Skin epidermis (tissue), 12 donors: ENCODE data around the gene RNF130.

Source experiments
- H3K27ac ChIP-seq, 21 experiments: fragments of 200-600 bp; sonication (generic) in 11 of 21; one replicate each; pipeline ENCODE4 v1.5.0; 2020; ENCODE audit warnings: mild to moderate bottlenecking in 3 of 21, inconsistent platforms in 2 of 21, moderate library complexity in 2 of 21
- H3K4me3 ChIP-seq, 7 experiments: fragments of 200-600 bp; sonication (generic) in 2 of 7; one replicate each; pipeline ENCODE4 v1.5.0; 2020; ENCODE audit warnings: inconsistent platforms in 2 of 7, mild to moderate bottlenecking in 2 of 7, moderate library complexity in 1 of 7

Gene RNF130, protein sequence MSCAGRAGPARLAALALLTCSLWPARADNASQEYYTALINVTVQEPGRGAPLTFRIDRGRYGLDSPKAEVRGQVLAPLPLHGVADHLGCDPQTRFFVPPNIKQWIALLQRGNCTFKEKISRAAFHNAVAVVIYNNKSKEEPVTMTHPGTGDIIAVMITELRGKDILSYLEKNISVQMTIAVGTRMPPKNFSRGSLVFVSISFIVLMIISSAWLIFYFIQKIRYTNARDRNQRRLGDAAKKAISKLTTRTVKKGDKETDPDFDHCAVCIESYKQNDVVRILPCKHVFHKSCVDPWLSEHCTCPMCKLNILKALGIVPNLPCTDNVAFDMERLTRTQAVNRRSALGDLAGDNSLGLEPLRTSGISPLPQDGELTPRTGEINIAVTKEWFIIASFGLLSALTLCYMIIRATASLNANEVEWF

DNA sequence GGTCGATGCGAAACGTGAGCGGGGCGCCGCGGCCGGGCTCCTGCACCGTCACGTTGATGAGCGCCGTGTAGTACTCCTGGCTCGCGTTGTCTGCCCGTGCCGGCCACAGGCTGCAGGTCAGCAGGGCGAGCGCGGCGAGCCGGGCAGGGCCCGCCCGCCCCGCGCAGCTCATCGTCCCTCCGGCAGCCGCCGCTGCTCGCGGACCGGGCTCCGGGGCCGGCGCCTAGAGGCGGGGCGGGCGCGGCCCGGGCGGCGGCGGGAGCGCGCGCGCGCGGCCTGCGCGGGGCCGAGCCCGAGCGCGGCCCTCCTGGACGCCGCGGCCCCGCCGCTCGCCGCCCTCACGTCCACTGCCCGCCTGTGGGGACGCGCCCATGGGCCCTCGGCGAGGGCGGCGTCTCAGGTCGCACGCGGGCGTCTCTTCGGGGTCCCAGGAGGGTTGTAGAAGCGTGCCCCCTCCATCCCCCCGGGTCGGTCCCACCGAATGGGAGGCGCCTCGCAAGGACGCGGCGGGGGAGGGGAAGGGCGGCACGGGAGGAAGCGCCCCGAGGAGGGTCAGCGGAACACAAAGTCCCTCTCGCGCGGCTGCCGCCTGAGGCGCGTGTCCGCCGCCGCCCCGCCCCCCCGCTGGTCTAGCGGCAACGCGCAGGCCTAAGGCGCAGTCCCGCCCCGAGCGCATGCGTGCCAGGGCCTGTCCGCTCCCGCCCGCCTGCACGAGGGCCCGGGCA is at the start of gene RNF130:
Gene RNF130 (minus strand): TSS at position 229 of the 725 bp plus-strand sequence. CDS start 57 bp downstream, at position 172.
- peak within 1 kb of the TSS; percentile 66 to 94 (median 88) for H3K4me3 ChIP-seq
- H3K27ac ChIP-seq, result peak within 1 kb of the TSS; percentile 62 to 98 (median 92)

DNA sequence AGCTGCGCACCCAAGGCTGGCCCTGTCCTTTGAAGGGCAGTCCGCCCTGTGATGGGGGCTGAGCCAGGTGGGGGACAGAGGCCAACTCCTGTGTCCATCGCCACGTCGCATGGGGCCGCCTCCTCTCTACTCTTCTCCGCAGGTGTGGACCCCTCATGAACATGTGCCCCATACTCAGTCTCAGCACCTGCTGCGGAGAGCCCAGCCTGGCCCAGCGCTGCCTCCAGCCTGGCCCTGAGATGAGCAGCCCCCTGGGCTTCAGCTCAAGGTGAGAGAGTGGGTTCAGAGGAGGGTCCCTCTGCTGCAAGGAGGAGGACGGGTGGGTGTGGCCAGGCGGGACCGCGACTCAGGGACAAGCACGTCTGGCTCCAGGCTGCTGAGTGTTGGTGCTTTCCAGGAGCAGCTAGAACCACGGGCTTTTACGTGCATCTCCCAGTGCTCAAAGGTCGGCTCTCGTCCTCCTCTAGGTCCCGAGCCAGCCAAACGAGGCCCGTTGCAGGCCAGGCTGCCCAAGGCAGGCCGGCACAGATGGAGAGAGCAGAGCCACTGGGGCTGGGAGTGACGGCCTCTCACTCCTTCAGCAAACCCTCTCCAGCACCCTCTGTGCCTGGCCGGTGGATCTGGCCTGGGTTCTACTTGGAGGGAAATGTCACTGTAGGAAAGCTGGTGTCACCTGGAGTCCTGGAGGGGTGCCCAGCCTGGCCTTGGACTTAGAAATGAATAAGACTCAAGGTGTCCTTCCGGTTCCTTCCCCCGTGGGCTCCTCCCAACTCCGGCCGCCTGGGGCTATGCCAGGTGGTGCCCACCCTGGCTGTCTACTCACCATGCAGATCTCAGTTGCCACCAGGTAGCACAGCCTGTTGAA is 48.9 kb upstream of the RNF130 start:
- Histone ChIP-seq H3K4me3 (no peak overlapping the region), H3K27ac (no peak overlapping the region)

DNA sequence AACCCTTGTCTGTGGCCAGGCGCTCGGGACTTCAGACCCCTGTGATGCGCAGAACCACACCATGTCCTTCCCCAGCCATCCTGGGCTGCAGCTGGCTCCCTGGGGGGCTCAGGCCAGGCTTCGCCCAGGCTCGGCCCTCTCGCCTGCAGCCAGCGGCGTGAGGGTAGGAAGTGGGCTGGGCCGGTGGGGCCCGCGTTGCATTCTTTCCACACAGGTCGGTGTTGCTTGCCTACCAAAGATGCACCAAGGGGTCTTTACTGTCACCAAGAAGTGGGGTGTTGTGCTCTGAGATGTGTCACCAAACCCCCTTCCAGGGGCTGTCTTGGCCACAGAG is 48.3 kb upstream of the RNF130 start:
- Histone ChIP-seq H3K4me3 (no peak overlapping the region), H3K27ac (no peak overlapping the region)

DNA sequence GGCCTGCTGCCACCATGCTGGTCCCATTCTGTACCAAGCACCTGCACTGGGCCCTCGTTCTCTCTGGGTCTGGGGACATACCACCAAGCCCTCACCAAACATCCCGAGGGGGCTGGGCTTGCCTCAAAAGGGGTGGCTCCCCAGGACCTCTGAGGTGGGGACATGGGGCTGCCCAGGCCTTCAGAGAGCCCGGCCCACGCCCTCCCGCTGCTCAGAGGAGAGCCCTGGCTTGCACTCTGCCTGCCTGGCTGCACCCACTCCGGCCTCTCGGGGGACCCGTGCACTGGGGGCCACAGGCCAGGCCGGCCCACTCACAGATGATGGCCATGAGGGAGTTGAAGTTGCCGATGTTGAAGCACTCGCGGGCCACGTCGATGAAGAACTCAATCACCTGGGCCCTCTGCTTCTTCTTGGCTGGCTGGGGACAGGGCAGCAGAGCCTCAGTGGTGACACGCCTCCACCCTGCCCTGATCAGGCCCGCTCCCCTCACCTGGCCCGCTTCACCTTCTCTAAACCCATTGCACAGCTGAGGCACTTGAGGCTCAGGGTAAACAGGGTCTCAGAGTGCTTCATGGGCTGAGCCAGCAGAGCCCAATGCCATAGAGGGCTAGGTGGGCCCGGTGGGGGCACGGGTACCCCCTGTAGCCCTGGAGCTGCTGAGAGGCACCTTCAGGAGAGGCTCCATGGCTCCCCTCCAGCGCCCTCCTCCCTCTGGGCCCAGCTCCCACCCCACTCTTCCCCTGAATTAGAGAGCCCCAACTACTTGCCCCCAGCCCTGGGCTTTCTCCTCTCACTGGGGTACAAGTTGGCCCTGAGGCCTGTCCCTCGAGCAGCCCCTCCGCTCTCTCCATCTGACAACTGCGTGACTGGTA is 47.7 kb upstream of the RNF130 start:
- Histone ChIP-seq H3K4me3 (no peak overlapping the region), H3K27ac (no peak overlapping the region)

DNA sequence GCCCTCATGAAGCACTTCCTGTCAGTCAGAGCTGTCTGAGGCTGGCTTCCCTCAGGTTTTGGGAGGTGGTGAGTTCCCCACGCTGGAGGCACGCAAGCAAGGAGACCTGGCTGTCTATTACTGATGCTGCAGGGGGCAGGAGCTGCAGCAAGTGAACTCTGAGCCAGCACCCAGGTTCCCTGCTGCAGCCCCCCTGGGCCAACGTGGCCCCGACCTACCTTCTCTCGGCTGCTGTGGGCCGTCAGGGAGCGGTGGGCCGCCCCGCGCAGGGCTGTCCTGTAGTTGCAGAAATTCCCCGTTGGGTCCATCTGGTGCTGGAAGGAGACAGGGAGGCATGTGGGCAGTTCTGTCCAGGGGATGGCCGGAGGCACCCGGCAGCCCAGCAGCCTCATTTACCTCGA is 46.8 kb upstream of the RNF130 start:
- no peak overlapping the region for H3K4me3 ChIP-seq

DNA sequence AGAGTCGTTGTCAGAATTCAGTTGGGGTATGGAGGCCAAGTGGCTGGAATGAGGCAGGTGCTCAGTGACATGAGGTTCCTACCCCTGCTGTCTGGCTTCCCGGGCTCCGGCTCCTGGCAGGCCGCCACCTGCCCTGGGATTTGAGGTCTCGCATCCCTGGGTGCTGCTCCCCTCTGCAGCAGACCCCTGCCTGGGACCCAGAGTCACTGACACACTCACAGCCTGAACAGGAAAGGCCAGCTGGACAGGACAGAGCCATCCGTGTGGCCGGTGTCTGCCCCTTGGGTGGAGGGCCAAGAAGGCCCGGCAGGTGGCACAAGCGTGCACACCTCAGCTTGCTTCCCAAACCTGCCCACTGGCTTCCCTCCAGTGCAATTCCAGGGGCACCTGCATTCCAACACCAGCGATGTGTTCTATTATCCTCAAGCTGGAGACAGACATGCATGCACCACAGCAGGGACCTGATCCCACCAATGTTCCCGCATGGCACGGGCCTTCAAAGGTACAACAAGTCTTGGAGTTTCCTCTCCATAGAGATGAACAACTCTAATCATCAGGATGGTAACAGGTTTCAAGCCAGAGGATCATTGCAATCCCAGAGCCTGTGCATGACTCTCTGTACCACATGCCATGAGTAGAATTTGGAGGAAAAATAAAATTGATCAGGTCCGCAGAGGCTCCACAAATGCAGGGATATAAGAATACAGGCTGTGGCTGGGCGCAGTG is 45.6 kb upstream of the RNF130 start:
- no peak overlapping the region for H3K4me3 ChIP-seq
- no peak overlapping the region for H3K27ac ChIP-seq

More for the DNA sequence above, 46.8 kb upstream of the RNF130 start:
- no peak overlapping the region for H3K27ac ChIP-seq

DNA sequence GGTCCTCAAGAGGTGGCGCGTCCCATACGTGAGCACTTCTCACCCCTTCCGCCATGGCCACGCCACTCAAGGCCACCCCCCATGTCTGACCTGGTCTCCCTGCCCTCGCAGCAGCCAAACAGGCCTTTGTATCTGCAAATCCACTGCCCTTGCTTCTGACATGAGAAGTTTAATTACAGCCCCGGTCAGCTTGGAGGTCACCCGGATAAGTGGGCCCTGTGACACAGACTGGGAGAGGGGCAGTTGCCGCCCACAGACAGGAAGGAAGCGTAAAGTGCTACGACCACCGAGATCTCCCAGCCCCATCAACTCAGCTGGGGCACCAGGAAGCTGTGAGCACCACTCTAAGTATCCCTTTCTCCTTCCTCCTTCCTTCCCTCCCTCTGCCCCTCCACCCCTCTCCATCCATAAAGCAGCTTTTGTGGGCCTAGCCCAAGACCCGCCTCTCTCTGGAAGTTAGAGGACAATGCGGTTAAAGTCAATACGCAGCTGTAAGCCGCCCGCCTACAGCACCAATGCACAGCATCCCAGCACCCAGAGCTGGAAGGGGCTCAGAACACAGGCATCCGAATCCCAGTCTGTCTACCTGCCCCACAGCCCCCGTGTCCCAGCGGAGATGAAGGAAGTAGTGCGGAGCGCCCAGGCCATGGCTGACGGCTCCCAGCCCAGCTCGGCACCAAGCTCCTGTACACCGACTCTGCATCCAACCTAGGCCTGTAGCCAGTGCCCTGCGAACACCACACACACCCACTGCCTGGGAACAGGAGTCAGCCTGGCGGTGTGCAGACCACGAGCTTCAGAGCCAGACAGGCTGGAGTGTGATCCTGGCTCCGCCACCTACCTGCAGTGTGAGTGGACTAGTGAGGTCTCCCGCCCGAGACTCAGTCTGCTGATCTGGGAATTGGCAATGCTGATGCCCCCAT is 44.8 kb upstream of the RNF130 start:
- Histone ChIP-seq H3K27ac (no peak overlapping the region), H3K4me3 (no peak overlapping the region)

DNA sequence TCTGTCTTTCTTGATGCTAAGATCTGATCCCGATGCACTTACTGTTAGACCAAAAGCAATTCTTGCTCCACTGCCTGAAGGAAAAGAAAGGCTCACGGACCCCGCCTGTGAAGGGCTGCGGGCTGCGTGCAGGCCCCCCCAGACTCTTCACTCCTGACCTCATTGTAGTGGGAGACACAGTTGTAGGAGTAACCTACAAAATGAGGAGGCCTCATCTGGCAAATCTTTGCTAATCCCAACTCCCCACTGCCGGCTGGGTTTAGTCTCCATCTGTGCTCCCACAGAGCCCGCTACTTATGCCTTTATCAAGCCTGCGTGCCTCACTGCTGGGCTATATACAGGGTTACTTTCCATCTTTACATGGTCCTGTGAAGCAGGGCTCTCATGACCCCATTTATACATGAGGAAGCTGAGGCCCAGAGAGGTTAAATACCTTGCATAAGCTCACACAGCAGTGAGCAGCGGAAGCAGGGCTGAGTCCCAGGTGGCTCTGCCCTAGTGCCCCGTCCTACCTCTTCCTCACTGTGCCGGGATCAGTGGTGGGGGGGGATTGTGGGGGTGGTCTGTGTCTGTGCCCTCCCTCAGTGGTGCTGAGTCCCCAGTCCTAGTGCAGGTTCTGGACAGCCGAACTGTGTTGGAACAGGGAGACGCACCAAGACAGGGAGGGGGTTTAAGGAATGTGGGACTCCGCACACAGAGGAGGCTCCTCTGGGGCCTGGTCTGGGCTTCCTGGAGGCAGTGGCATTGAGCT is 43.9 kb upstream of the RNF130 start:
- no peak overlapping the region for H3K4me3 ChIP-seq
- no peak overlapping the region for H3K27ac ChIP-seq

DNA sequence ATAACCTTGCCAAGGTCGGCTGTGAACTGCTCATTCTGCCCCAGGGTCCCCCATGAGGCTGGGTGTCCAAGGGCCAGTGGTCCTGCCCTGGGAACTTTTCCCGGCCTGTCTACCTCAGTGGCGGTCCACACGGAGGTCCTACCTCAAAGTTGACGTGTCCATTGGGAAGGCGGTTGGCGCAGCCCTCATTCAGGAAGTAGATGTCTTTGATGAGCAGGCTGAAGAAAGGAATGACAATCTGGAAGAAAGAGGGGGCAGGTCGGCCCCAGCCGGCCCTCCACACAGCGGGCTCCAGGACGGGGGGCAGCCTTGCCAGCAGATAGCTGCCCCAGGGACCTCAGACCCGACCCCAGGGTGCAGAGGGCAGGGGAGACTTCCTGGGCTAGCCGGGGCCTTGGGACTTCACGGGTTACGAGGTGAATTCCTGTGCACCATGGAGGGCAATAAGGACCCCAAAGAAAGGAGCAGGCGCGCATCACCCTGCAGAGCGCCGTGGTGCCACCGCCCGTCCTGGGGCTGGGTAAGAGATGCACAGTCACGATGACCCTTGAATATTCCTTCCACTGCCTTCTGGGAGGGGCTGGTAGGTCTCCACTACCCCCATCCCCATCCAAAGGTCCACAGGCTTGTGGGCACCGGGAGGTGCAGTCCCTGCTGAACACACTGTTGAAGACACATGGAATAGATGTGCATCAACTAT is 42.9 kb upstream of the RNF130 start:
- Histone ChIP-seq H3K27ac (no peak overlapping the region), H3K4me3 (no peak overlapping the region)

DNA sequence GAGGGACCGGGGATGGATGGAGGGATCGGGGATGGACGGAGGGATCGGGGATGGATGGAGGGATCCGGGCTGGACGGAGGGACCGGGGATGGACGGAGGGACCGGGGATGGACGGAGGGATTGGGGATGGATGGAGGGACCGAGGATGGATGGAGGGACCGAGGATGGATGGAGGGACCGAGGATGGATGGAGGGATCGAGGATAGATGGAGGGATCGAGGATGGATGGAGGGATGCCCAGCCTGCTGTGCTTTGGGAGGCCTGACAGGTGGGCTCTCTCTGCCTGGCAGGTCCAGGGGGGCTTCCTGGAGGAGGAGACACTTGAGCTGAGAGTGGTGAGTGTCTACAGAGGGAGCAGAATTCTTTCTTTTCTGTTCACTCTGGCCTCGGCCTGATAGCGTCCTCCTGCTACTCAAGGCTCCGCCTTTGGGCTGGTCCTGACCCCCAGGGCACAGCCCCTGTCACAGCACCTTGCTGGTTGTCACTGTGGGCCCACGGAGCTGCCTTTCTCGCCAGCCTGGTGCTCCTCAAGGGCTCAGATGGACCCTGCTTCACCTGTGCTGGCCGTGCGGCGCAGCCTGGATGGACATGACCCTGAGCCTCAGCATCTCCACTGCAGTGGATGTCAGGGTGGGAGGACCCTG is 42.2 kb upstream of the RNF130 start:
- Histone ChIP-seq H3K27ac (no peak overlapping the region), H3K4me3 (no peak overlapping the region)

DNA sequence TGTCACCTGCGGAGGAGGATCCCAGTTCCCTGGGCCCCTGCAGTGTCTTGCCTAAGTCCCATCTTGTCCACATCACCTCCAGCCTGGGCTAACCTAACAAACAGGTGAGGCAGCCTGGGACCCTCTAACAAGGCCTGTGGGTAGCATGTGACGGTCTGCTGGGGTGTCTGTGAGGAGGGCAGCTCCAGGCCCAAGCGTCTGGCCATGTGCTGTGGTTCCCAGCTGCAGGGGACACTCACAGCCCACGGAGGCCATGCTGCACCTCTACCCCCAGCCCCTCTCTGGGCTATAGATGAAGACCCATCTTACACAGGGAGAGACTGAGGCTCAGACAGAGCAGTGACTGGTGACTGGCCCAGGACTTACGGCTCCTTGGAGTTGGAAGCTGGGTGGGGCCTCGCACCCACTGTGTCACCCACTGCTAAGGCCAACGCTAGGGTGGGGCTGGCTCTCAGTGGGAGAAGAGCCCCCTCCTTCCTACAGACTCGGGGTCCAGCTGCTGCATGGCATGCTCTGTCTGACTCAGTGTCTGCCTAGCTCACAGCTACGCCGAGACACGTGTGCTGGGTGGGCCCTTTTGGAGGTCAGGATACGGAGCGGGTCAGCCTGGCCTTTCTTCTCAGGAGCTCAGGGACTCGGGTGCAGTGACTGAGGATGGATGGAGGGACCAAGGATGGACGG is 40.8 kb upstream of the RNF130 start:
- Histone ChIP-seq H3K27ac (no peak overlapping the region), H3K4me3 (no peak overlapping the region)

DNA sequence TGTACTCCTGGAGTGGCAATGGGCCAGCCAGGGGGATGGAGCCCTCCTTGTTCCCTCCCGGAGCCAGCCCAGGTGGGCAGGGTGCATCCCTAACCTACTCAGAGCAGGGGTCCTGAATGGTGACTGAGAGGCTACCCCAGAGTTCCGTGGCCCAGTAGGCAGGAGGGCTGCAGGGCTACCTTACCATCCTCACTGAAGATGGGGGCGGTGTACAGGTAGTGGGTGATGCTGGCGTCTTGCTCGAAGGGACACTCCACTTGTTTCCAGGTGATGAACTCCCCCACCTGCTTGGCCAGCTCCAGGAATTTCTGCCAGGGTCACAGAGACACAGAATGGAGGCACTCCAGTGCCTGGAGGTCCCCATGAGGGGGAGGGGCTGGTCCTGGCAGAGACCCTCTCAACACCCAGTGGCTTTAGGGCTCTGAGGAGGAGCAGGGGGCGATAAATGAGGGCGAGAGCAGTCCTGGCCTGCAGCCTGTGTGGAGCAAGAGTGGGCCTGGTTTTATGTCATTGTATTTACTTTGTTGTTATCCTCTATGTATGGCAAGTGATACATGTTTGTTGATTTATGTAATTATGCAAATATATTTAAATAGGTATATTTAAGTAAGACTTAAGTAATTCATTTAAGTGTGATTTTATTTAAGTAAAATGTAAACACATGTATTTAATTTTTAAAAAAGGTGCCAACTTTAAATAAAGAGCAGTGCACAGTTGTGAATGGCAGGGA is 39.9 kb upstream of the RNF130 start:
- H3K4me3 ChIP-seq, result no peak overlapping the region
- no peak overlapping the region for H3K27ac ChIP-seq

DNA sequence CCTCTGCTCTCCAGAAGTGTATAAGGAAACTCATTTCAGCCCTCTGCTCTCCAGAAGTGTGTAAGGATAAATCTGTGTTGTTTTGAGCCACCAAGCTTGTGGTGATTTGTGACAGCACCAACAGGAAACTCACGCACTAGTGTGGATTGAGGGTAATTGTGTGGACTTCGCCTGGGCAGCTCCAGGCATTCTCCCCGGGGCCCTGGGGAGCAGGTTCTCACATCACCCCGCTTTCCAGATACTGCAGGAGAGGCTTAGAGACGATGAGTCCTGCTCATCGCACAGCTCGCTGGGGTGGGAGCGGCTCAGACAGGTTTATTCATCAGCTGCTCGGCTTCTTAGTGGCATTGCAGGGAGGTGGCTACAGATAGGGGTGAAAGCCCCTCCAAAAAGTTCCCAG is 38.4 kb upstream of the RNF130 start:
- no peak overlapping the region for H3K4me3 ChIP-seq
- no peak overlapping the region for H3K27ac ChIP-seq

DNA sequence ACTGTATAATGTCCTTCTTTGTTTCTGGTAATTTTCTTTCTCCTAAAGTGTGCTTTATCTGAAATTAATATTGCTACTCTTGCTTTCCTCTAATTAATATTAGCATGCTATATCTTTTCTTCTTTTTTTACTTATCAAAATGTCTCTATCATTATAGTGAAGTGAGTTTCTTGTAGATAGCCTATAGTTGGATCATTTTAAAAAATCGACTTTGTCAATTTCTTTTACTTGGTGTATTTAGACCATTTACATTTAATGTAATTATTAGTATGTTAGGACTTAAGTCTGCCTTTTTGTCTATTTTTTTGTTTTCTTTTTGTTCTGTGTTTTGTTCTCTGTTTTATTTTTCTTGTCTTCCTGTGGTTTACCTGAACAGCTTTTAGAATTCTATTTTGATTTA is 35.4 kb upstream of the RNF130 start:
- no peak overlapping the region for H3K27ac ChIP-seq
- no peak overlapping the region for H3K4me3 ChIP-seq

DNA sequence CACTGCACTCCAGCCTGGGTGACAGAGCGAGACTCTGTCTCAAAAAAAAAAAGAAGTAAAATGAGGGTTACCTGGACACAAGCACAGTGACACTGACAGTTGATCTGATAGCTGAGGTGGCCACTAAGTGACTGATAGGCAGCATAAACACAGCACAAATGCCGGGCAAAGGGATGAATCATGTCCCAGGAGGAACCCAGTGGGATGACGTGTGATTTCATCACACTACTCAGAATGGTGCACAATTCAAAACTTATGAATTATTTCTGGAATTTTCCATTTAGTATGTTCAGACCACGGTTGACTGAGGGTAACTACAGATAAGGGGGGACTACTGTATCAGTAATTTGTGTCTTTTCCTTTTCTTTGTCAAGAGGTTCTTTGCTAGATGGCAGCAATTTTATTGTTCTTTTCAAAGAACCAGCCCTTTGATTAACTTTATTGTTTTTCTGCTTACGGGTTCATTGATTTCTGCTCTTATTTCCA is 34.3 kb upstream of the RNF130 start:
- H3K4me3 ChIP-seq, result no peak overlapping the region
- no peak overlapping the region for H3K27ac ChIP-seq
